ENCODE results near the gene RIMS4. TPM values are rescaled to one million over a fixed set of nuclear protein-coding genes. Genes with fewer than 3 reads are reported as not detected.

The RIMS4 gene
- total and polyA plus RNA-seq, 2 of the 13 experiments (the other 11 are each of a cell fraction or from before 2014, with no cell fraction given): 0.01 to 0.07 TPM

DNA sequence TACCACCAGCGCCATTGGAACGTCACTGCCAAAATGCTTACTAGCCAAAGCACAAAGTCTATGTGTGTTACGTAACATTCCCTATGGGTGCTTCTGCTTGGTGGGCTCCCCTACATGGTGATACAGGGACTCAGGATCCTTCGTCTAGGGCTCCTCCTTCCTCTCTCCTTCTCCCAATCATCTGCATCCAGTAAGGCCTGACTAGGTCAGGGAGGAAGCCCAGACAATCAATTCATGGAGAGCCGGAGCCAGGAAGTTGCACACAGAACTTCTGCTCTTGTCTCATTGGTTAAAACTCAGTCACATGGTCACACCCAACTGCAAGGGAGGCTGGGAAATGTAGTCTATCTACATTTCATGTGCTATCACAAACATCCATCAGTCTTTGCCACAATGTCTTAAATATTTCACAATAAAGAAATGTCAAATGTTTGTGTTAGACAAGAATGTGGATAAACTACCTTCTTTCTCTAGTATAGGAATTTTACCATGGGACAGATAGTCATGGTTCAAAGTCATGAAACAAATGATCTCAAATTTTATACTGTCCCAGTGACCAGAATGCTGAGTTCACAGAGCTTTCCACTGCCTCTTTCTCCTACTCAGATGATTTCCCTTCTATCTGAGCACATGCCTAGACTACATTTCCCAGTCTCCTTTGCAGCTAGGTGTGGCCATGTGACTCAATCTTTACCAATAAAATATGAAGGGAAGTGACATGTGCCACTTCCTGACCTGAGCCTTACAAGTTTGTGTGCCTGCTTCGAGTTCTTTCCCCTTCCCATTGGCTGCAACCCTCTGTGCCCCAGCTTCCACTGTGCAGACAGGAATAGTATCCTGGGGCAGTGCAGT lies 74.0 kb downstream of the RIMS4 start (continued):
- TF ChIP-seq, protein P1, sequence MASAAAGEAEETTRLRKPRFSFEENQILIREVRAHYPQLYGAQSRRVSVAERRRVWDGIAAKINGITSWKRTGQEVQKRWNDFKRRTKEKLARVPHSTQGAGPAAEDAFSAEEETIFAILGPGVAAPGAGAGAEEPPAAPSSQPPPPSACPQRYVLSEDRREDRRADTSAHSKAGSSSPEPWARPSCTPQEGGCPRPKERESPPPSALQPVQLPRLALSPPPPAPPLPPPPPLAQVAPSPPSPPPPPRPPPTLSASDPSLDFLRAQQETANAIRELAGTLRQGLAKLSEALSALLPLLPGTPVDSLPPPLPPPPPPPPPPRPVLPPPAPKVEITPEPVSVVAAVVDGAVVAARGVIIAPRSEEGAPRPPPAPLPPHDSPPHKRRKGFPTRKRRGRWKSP (CRISPR knock-in tag; IDR thresholded peaks at IDR 0.05): no peak
- no peak for TF ChIP-seq ZSCAN31 (CRISPR knock-in tag; IDR thresholded peaks at IDR 0.05; ENCODE audit: low read depth)
- no peak for TF ChIP-seq HDAC1 (CRISPR knock-in tag; IDR thresholded peaks at IDR 0.05)
- TF ChIP-seq ZNF737 (CRISPR knock-in tag; IDR thresholded peaks at IDR 0.05; ENCODE audit: borderline replicate concordance): no peak
- TF ChIP-seq PRMT3 (CRISPR knock-in tag; IDR thresholded peaks at IDR 0.05; ENCODE audit: borderline replicate concordance, low read depth): no peak
- TF ChIP-seq ZNF256 (CRISPR knock-in tag; conservative IDR thresholded peaks at IDR 0.05): no peak
- no peak for TF ChIP-seq ZNF713 (CRISPR knock-in tag; IDR thresholded peaks at IDR 0.05)
- no peak for TF ChIP-seq GFI1 (CRISPR knock-in tag; IDR thresholded peaks at IDR 0.05; ENCODE audit: borderline replicate concordance)
- TF ChIP-seq MYNN (CRISPR knock-in tag; IDR thresholded peaks at IDR 0.05; ENCODE audit: low read depth): no peak
- no peak for TF ChIP-seq ZC3H4 (CRISPR knock-in tag; IDR thresholded peaks at IDR 0.05; ENCODE audit: borderline replicate concordance)
- TF ChIP-seq, protein P2, sequence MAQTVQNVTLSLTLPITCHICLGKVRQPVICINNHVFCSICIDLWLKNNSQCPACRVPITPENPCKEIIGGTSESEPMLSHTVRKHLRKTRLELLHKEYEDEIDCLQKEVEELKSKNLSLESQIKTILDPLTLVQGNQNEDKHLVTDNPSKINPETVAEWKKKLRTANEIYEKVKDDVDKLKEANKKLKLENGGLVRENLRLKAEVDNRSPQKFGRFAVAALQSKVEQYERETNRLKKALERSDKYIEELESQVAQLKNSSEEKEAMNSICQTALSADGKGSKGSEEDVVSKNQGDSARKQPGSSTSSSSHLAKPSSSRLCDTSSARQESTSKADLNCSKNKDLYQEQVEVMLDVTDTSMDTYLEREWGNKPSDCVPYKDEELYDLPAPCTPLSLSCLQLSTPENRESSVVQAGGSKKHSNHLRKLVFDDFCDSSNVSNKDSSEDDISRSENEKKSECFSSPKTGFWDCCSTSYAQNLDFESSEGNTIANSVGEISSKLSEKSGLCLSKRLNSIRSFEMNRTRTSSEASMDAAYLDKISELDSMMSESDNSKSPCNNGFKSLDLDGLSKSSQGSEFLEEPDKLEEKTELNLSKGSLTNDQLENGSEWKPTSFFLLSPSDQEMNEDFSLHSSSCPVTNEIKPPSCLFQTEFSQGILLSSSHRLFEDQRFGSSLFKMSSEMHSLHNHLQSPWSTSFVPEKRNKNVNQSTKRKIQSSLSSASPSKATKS (CRISPR knock-in tag; IDR thresholded peaks at IDR 0.05): no peak
- TF ChIP-seq, protein P3, sequence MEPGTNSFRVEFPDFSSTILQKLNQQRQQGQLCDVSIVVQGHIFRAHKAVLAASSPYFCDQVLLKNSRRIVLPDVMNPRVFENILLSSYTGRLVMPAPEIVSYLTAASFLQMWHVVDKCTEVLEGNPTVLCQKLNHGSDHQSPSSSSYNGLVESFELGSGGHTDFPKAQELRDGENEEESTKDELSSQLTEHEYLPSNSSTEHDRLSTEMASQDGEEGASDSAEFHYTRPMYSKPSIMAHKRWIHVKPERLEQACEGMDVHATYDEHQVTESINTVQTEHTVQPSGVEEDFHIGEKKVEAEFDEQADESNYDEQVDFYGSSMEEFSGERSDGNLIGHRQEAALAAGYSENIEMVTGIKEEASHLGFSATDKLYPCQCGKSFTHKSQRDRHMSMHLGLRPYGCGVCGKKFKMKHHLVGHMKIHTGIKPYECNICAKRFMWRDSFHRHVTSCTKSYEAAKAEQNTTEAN (CRISPR knock-in tag; conservative IDR thresholded peaks at IDR 0.05): no peak
- TF ChIP-seq, protein P4, sequence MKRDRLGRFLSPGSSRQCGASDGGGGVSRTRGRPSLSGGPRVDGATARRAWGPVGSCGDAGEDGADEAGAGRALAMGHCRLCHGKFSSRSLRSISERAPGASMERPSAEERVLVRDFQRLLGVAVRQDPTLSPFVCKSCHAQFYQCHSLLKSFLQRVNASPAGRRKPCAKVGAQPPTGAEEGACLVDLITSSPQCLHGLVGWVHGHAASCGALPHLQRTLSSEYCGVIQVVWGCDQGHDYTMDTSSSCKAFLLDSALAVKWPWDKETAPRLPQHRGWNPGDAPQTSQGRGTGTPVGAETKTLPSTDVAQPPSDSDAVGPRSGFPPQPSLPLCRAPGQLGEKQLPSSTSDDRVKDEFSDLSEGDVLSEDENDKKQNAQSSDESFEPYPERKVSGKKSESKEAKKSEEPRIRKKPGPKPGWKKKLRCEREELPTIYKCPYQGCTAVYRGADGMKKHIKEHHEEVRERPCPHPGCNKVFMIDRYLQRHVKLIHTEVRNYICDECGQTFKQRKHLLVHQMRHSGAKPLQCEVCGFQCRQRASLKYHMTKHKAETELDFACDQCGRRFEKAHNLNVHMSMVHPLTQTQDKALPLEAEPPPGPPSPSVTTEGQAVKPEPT (CRISPR knock-in tag; IDR thresholded peaks at IDR 0.05; ENCODE audit: low read depth): no peak
- TF ChIP-seq ZNF558 (CRISPR knock-in tag; IDR thresholded peaks at IDR 0.05; ENCODE audit: borderline replicate concordance): no peak
- TF ChIP-seq SYNCRIP (IDR thresholded peaks at IDR 0.05; ENCODE audit: insufficient read depth, low read depth, low read length): no peak
- TF ChIP-seq, protein P5, sequence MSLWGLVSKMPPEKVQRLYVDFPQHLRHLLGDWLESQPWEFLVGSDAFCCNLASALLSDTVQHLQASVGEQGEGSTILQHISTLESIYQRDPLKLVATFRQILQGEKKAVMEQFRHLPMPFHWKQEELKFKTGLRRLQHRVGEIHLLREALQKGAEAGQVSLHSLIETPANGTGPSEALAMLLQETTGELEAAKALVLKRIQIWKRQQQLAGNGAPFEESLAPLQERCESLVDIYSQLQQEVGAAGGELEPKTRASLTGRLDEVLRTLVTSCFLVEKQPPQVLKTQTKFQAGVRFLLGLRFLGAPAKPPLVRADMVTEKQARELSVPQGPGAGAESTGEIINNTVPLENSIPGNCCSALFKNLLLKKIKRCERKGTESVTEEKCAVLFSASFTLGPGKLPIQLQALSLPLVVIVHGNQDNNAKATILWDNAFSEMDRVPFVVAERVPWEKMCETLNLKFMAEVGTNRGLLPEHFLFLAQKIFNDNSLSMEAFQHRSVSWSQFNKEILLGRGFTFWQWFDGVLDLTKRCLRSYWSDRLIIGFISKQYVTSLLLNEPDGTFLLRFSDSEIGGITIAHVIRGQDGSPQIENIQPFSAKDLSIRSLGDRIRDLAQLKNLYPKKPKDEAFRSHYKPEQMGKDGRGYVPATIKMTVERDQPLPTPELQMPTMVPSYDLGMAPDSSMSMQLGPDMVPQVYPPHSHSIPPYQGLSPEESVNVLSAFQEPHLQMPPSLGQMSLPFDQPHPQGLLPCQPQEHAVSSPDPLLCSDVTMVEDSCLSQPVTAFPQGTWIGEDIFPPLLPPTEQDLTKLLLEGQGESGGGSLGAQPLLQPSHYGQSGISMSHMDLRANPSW (CRISPR knock-in tag; IDR thresholded peaks at IDR 0.05; ENCODE audit: borderline replicate concordance): no peak
